HS-5 (cell line): ENCODE results near the gene ARRB1.
"Not testable (repeated sequence)": the region's sequence is repeated elsewhere in the genome, so short reads cannot be mapped to it uniquely, and the experiment has no call there.

Source experiments
- DNase-seq: peaks from one replicate; pipeline ENCODE4 v3.0.0-alpha.2; 2012; ENCODE audit warnings: low read depth

The ARRB1 gene

GRCh38 chr11:75298976-75299260 lies 52.5 kb downstream of the ARRB1 start:
- no peak for DNase-seq

- DNase-seq, result no peak
Measured at GRCh38 chr11:75298191-75298975, 53.1 kb downstream of the ARRB1 start.

- no peak for DNase-seq
Measured at GRCh38 chr11:75293903-75294302, 57.6 kb downstream of the ARRB1 start.

- DNase-seq, result no peak
Measured at GRCh38 chr11:75292943-75293342, 58.5 kb downstream of the ARRB1 start.

GRCh38 chr11:75291741-75292140 lies 59.7 kb downstream of the ARRB1 start:
- DNase-seq, result no peak

- DNase-seq, result no peak
Measured at GRCh38 chr11:75289919-75290318, 61.5 kb downstream of the ARRB1 start.

- DNase-seq, result no peak
Measured at GRCh38 chr11:75289511-75289760, 62.0 kb downstream of the ARRB1 start.

GRCh38 chr11:75287579-75287978 lies 63.9 kb downstream of the ARRB1 start:
- DNase-seq, result no peak

- no peak for DNase-seq
Measured at GRCh38 chr11:75286826-75287465, 64.5 kb downstream of the ARRB1 start.

GRCh38 chr11:75285776-75286360 lies 65.6 kb downstream of the ARRB1 start:
- DNase-seq, result no peak

GRCh38 chr11:75283391-75283931 lies 68.0 kb downstream of the ARRB1 start:
- DNase-seq, result no peak

- DNase-seq, result no peak
Measured at GRCh38 chr11:75281469-75282095, 69.9 kb downstream of the ARRB1 start.

GRCh38 chr11:75280770-75281468 lies 70.5 kb downstream of the ARRB1 start:
- no peak for DNase-seq

GRCh38 chr11:75280227-75280701 lies 71.2 kb downstream of the ARRB1 start:
- peak; percentile 49 for DNase-seq

GRCh38 chr11:75279273-75279672 lies 72.2 kb downstream of the ARRB1 start:
- DNase-seq, result no peak

- DNase-seq, result no peak
Measured at GRCh38 chr11:75277991-75278790, 73.3 kb downstream of the ARRB1 start.

- DNase-seq, result no peak
Measured at GRCh38 chr11:75277211-75277805, 74.2 kb downstream of the ARRB1 start.

GRCh38 chr11:75276686-75277085 lies 74.8 kb downstream of the ARRB1 start:
- DNase-seq, result no peak

- DNase-seq, result no peak
Measured at GRCh38 chr11:75276186-75276585, 75.3 kb downstream of the ARRB1 start.

GRCh38 chr11:75275581-75275980 lies 75.9 kb downstream of the ARRB1 start:
- DNase-seq, result no peak

- not testable (repeated sequence) for DNase-seq
Measured at GRCh38 chr11:75274716-75275115, 76.7 kb downstream of the ARRB1 start.
